K562 (cell line): ENCODE results near the gene GMEB1. TPM values are rescaled to one million over a fixed set of nuclear protein-coding genes. Genes with fewer than 3 reads are reported as not detected.

Experiments
- CSDE1 ChIP-seq, 2 experiments: fragments of 450-650 bp; IDR thresholded peaks; 2 replicates each; pipeline ENCODE4 v1.6.1; 2016; ENCODE audit warnings: mild to moderate bottlenecking in 1 of 2
- HDAC3 ChIP-seq: fragments of 450-650 bp; IDR thresholded peaks from 2 replicates; pipeline ENCODE4 v1.6.1; 2018; ENCODE audit warnings: borderline replicate concordance, mild to moderate bottlenecking, moderate library complexity; ENCODE audit not compliant: partially characterized antibody
- HNRNPLL ChIP-seq: fragments of 200-400 bp; formaldehyde crosslinking; IDR thresholded peaks from 2 replicates; pipeline ENCODE4 v1.6.1; 2017; ENCODE audit warnings: low read length, low read depth, mild to moderate bottlenecking; ENCODE audit not compliant: poor library complexity, severe bottlenecking
- KLF16 ChIP-seq: IDR thresholded peaks from 2 replicates; pipeline ENCODE4 v1.6.1; 2016; ENCODE audit warnings: antibody characterized with exemption
- MEF2D ChIP-seq: conservative IDR thresholded peaks from 2 replicates; pipeline ENCODE4 v1.6.1; 2016; ENCODE audit warnings: low read depth, missing genetic modification characterization, missing compliant biosample characterization
- NCOA2 ChIP-seq, 2 experiments: fragments of 450-650 bp; IDR thresholded peaks; 2 replicates each; pipeline ENCODE4 v1.6.1; 2018; ENCODE audit warnings: mild to moderate bottlenecking in 2 of 2, moderate library complexity in 1 of 2; ENCODE audit not compliant: partially characterized antibody in 2 of 2
- NFATC3 ChIP-seq: fragments of 450-650 bp; IDR thresholded peaks from 2 replicates; pipeline ENCODE4 v1.6.1; 2017; ENCODE audit warnings: mild to moderate bottlenecking
- PHTF2 ChIP-seq: fragments of 250-450 bp; sonication (Bioruptor Pico); IDR thresholded peaks from 2 replicates; pipeline ENCODE4 v1.5.0; 2021; ENCODE audit warnings: mild to moderate bottlenecking
- SMC3 ChIP-seq: conservative IDR thresholded peaks from 2 replicates; pipeline ENCODE4 v1.6.1; 2011; ENCODE audit warnings: low read depth, low read length, improper control_type of control experiment; ENCODE audit not compliant: insufficient read depth
- TCF3 ChIP-seq: sonication (generic); formaldehyde crosslinking; IDR thresholded peaks from 2 replicates; pipeline ENCODE4 v1.4.0; 2020; ENCODE audit warnings: mild to moderate bottlenecking, missing genetic modification reagents
- ZNF197 ChIP-seq: fragments of 200-800 bp; sonication (Bioruptor generic); IDR thresholded peaks from 2 replicates; pipeline ENCODE4 v1.6.1; 2016; ENCODE audit warnings: low read depth, missing genetic modification characterization, missing compliant biosample characterization
- ZNF217 ChIP-seq: sonication (generic); formaldehyde crosslinking; IDR thresholded peaks from 2 replicates; pipeline ENCODE4 v1.8.0; 2022; ENCODE audit warnings: mild to moderate bottlenecking, missing genetic modification reagents
- ZNF224 ChIP-seq: sonication (generic); formaldehyde crosslinking; IDR thresholded peaks from 2 replicates; pipeline ENCODE4 v1.8.0; 2022; ENCODE audit warnings: mild to moderate bottlenecking, missing genetic modification reagents
- ZNF3 ChIP-seq: fragments of 250-450 bp; sonication (Bioruptor Pico); IDR thresholded peaks from 2 replicates; pipeline ENCODE4 v1.5.0; 2021; ENCODE audit warnings: mild to moderate bottlenecking, moderate library complexity
- ZNF76 ChIP-seq: fragments of 250-450 bp; sonication (Bioruptor Pico); IDR thresholded peaks from 2 replicates; pipeline ENCODE4 v1.4.0; 2020; ENCODE audit warnings: mild to moderate bottlenecking, moderate library complexity, borderline replicate concordance
- ZNF830 ChIP-seq: fragments of 250-450 bp; sonication (Bioruptor Pico); IDR thresholded peaks from 2 replicates; pipeline ENCODE4 v1.5.0; 2021; ENCODE audit warnings: mild to moderate bottlenecking
- polyA plus RNA-seq, 8 experiments: library from polyadenylated mRNA; depleted of rRNA in 4 of 8; stranded (reverse) in 5 of 8; unstranded in 3 of 8; fragments of >200 nt; fragmentation: Nextera tagmentation in 2 of 8; fragmentation: Illumina TruSeq in 1 of 8; extraction: Ambion mirVana in 2 of 8; extraction: Trizol in 1 of 8; gene quantifications; 2 replicates each; pipeline versions ENCODE4 v1.2.1 to v1.2.3, GENCODE V29; 2011 to 2014; ENCODE audit warnings: inconsistent platforms in 1 of 8, missing spikeins in 1 of 8
- total RNA-seq, 7 experiments: library from RNA; depleted of rRNA in 6 of 7; stranded (reverse); fragments of >200 nt in 6 of 7; fragmentation: Illumina TruSeq in 2 of 7; extraction: Trizol in 2 of 7; gene quantifications; 2 replicates each; pipeline versions ENCODE4 v1.2.1 to v1.2.3, GENCODE V29; 2011 to 2021; ENCODE audit warnings: low replicate concordance in 1 of 7
- TF ChIP-seq, protein P1 (sequence below): sonication (generic); formaldehyde crosslinking; IDR thresholded peaks from 2 replicates; pipeline ENCODE4 v1.5.0; 2020; ENCODE audit warnings: missing genetic modification reagents
- TF ChIP-seq, protein P2 (sequence below): fragments of 250-450 bp; sonication (Bioruptor Pico); IDR thresholded peaks from 2 replicates; pipeline ENCODE4 v1.5.0; 2021; ENCODE audit warnings: mild to moderate bottlenecking, moderate library complexity
- TF ChIP-seq, protein P3 (sequence below): fragments of 450-650 bp; IDR thresholded peaks from 2 replicates; pipeline ENCODE4 v1.6.1; 2016; ENCODE audit warnings: antibody characterized with exemption
- TF ChIP-seq, protein P4 (sequence below): fragments of 250-450 bp; sonication (Bioruptor Pico); IDR thresholded peaks from 2 replicates; pipeline ENCODE4 v1.8.0; 2022; ENCODE audit warnings: moderate library complexity, mild to moderate bottlenecking, inconsistent platforms
- TF ChIP-seq, protein P5 (sequence below), 2 experiments: fragments of 450-650 bp; conservative IDR thresholded peaks; 2 replicates each; pipeline ENCODE4 v1.6.1; 2017; ENCODE audit warnings: mild to moderate bottlenecking in 2 of 2, moderate library complexity in 2 of 2

The GMEB1 gene
- total and polyA plus RNA-seq, 9 of the 15 experiments (the other 6 are each of a cell fraction or from before 2014, with no cell fraction given) = 6.6 to 17.5 (median 8.5) TPM

DNA sequence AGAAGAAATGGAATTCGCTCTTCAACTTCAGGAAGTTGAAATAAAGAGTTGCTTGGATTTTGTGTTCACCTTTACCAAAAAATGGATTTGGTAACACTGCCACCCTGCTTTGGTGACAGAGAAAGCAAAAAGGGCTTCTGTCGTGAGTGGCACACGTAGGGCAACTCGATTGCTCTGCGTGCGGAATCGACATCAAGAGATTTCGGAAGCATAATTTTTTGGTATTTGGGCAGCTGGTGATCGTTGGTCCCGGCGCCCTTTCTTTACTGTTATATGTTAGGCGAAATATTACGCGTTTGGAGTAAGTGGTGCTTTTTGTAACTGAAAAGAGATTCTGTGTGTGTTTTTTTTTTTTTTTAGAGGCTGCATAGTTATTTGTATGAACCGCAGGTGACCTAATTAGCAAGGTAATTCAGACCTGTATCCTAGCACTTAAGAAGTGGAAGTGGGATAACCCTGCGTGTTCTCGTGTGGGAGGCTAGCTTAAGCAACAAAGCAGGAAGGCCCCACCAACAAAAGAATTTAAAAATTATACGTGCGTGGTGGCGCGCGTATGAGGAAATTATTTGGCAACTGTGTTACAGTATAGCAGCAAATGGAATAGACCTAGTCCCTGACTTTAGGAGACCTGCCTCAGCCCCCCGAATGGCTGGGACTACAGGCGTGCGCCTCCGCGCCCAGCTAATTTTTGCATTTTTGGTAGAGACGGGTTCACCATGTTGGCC, 19.9 kb upstream of the GMEB1 start, which contains the start of gene RNU11 (continued):
- TF ChIP-seq SMC3 (peak; percentile 61), CSDE1 (IDR thresholded peaks at IDR 0.05) (peak; percentile 22 to 100; a peak in 2 of 4 replicates), ZNF224 (CRISPR knock-in tag) (no peak), NCOA2 (IDR thresholded peaks at IDR 0.05; ENCODE audit: partially characterized antibody in 2 of 2) (no peak), ZNF3 (peak; percentile 97), ZNF197 (no peak; the same call in none of the 2 replicates), MEF2D (tag) (peak; percentile 86), ZNF76 (CRISPR knock-in tag) (no peak), TCF3 (CRISPR knock-in tag) (peak; percentile 32), HDAC3 (peak; percentile 95), ZNF217 (CRISPR knock-in tag) (0 out of 2 replicates have a peak, but pooled peaks have one; percentile 8), HNRNPLL (peak; percentile 90), NFATC3 (peak; percentile 92), KLF16 (peak; percentile 79), PHTF2 (CRISPR knock-in tag) (peak; percentile 96), ZNF830 (CRISPR knock-in tag) (peak; percentile 97)
- TF ChIP-seq, protein P1, sequence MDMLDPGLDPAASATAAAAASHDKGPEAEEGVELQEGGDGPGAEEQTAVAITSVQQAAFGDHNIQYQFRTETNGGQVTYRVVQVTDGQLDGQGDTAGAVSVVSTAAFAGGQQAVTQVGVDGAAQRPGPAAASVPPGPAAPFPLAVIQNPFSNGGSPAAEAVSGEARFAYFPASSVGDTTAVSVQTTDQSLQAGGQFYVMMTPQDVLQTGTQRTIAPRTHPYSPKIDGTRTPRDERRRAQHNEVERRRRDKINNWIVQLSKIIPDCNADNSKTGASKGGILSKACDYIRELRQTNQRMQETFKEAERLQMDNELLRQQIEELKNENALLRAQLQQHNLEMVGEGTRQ (CRISPR knock-in tag) = no peak
- TF ChIP-seq, protein P2, sequence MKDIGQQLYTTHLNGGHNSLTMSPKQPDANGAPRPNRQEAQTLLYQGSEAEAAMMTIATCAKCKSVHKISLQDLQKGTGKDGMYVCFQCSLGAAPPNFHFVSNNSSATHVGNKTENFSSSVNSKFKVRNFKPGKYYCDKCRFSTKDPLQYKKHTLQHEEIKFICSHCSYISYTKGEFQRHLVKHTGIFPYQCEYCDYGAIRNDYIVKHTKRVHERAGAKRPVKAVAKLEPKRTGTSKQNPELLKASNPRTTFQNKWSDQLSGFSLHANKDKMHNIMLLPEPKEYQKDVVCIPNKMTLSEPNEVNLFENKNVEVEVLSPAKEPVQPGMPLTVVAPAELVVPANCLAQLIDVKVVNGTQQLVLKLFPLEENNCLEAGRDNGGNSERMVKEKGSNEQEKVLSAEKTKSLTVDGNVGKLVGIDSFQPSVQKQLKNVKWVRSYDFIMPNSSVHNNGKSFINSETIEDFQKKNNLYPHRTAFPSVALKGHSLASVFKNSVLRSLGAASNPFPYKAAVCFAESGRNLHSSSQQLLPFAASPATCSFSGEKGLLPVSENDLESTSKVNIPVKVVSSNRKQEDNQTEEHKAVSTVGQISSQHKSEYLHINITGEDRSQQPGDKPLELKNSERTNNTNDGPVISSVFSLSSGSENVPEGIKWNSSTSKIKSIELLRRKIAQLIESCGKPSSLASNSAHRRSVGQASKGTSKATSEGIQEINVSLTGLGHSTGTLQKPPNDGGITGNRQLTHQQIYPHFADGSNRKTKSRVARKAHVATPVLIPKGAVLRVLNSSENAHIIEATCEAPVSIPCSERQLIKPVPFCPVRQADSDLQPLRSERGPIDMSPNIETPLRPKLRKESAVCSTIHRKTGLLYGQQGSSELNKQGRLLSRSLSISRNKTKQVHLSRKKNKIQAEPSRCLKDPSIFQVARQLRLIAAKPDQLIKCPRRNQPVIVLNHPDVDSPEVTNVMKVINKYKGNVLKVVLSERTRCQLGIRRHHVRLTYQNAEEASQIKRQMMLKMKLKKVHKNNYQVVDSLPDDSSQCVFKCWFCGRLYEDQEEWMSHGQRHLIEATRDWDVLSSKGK (CRISPR knock-in tag) = peak; percentile 97
- TF ChIP-seq, protein P3, sequence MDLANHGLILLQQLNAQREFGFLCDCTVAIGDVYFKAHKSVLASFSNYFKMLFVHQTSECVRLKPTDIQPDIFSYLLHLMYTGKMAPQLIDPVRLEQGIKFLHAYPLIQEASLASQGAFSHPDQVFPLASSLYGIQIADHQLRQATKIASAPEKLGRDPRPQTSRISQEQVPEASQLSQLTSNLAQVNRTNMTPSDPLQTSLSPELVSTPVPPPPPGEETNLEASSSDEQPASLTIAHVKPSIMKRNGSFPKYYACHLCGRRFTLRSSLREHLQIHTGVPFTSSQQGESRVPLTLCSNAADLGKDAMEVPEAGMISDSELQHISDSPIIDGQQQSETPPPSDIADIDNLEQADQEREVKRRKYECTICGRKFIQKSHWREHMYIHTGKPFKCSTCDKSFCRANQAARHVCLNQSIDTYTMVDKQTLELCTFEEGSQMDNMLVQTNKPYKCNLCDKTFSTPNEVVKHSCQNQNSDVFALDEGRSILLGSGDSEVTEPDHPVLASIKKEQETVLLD = peak; percentile 92
- TF ChIP-seq, protein P4, sequence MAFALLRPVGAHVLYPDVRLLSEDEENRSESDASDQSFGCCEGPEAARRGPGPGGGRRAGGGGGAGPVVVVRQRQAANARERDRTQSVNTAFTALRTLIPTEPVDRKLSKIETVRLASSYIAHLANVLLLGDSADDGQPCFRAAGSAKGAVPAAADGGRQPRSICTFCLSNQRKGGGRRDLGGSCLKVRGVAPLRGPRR (CRISPR knock-in tag) = peak; percentile 90
- TF ChIP-seq, protein P5, sequence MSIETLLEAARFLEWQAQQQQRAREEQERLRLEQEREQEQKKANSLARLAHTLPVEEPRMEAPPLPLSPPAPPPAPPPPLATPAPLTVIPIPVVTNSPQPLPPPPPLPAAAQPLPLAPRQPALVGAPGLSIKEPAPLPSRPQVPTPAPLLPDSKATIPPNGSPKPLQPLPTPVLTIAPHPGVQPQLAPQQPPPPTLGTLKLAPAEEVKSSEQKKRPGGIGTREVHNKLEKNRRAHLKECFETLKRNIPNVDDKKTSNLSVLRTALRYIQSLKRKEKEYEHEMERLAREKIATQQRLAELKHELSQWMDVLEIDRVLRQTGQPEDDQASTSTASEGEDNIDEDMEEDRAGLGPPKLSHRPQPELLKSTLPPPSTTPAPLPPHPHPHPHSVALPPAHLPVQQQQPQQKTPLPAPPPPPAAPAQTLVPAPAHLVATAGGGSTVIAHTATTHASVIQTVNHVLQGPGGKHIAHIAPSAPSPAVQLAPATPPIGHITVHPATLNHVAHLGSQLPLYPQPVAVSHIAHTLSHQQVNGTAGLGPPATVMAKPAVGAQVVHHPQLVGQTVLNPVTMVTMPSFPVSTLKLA (conservative IDR thresholded peaks at IDR 0.05) = peak in 1 of 2 experiments; percentile 76; a peak in 2 of 4 replicates
